ENCODE data around the gene COL28A1.

Gene COL28A1

GRCh38 chr7:7535691-7536090 lies at the start of gene COL28A1:
TSS of gene COL28A1 (minus strand) at chr7:7535873. CDS start at chr7:7532875, 2,998 bp downstream.
- no peak for DNase-seq

- no peak for DNase-seq
Observed at GRCh38 chr7:7584653-7585052, 49.0 kb upstream of the COL28A1 start.

GRCh38 chr7:7583731-7584130 lies 48.1 kb upstream of the COL28A1 start:
- DNase-seq, result no peak

- no peak for DNase-seq
Observed at GRCh38 chr7:7582596-7582995, 46.9 kb upstream of the COL28A1 start.

- DNase-seq, result no peak
Observed at GRCh38 chr7:7581531-7582179, 46.0 kb upstream of the COL28A1 start.

- no peak for DNase-seq
Observed at GRCh38 chr7:7579638-7580037, 44.0 kb upstream of the COL28A1 start.

GRCh38 chr7:7577888-7578287 lies 42.2 kb upstream of the COL28A1 start:
- no peak for DNase-seq

GRCh38 chr7:7576344-7576743 lies 40.7 kb upstream of the COL28A1 start:
- DNase-seq, result no peak

GRCh38 chr7:7573701-7574100 lies 38.0 kb upstream of the COL28A1 start:
- DNase-seq, result no peak

- DNase-seq, result no peak
Observed at GRCh38 chr7:7570584-7570983, 34.9 kb upstream of the COL28A1 start.

- no peak for DNase-seq
Observed at GRCh38 chr7:7569615-7570014, 33.9 kb upstream of the COL28A1 start.

GRCh38 chr7:7569081-7569527 lies 33.4 kb upstream of the COL28A1 start:
- no peak for DNase-seq

GRCh38 chr7:7568553-7568952 lies 32.9 kb upstream of the COL28A1 start:
- no peak for DNase-seq

GRCh38 chr7:7567898-7568531 lies 32.3 kb upstream of the COL28A1 start:
- no peak for DNase-seq

- DNase-seq, result peak in 55 of 56 donors; percentile 22 to 87 (median 71)
Observed at GRCh38 chr7:7566651-7567611, 31.3 kb upstream of the COL28A1 start, which contains the start of gene MIOS. TSS of gene MIOS (plus strand) at chr7:7566884. CDS start at chr7:7572476, 5,592 bp downstream.

GRCh38 chr7:7565746-7566650 lies 30.3 kb upstream of the COL28A1 start:
- DNase-seq, result peak in 2 of 56 donors; percentile 17 to 24

- no peak for DNase-seq
Observed at GRCh38 chr7:7565018-7565680, 29.5 kb upstream of the COL28A1 start.

- DNase-seq, result no peak
Observed at GRCh38 chr7:7564323-7564780, 28.7 kb upstream of the COL28A1 start.

- no peak for DNase-seq
Observed at GRCh38 chr7:7563813-7564212, 28.1 kb upstream of the COL28A1 start.

GRCh38 chr7:7563269-7563668 lies 27.6 kb upstream of the COL28A1 start:
- DNase-seq, result no peak

Data from amygdala (tissue), 56 donors.